Neutrophil (primary cell): ENCODE measurements around the gene MBIP.

Source experiments
- H3K27ac ChIP-seq: fragments of 200-600 bp; sonication (generic); 2 replicates; pipeline ENCODE4 v1.5.1; 2016; ENCODE audit warnings: mild to moderate bottlenecking, moderate library complexity
- H3K27me3 ChIP-seq: fragments of 200-600 bp; sonication (generic); 2 replicates; pipeline ENCODE4 v1.6.0; 2016; ENCODE audit warnings: mild to moderate bottlenecking
- H3K36me3 ChIP-seq: fragments of 200-600 bp; sonication (generic); 2 replicates; pipeline ENCODE4 v1.5.1; 2017
- H3K4me1 ChIP-seq, 2 experiments: fragments of 200-600 bp in 1 of 2; sonication (generic) in 1 of 2; 1 replicate in 1 of 2; 2 replicates in 1 of 2; pipeline versions ENCODE4 v1.5.1 to v1.6.1; 2013 to 2016; ENCODE audit warnings: low read depth in 1 of 2, low read length in 1 of 2, mild to moderate bottlenecking in 1 of 2, moderate library complexity in 1 of 2; ENCODE audit not compliant: control insufficient read depth in 1 of 2, insufficient read depth in 1 of 2
- H3K4me3 ChIP-seq, 2 experiments: fragments of 200-600 bp in 1 of 2; sonication (generic) in 1 of 2; 1 replicate in 1 of 2; 2 replicates in 1 of 2; pipeline ENCODE4 v1.5.1; 2013 to 2016; ENCODE audit warnings: low read depth in 1 of 2, low read length in 1 of 2, mild to moderate bottlenecking in 1 of 2, moderate library complexity in 1 of 2
- H3K9me3 ChIP-seq: fragments of 200-600 bp; sonication (generic); 2 replicates; pipeline ENCODE4 v1.5.1; 2016
- CTCF ChIP-seq: fragments of 200-600 bp; sonication (generic); IDR thresholded peaks from 2 replicates; pipeline ENCODE4 v1.5.1; 2016; ENCODE audit warnings: antibody characterized with exemption

Gene MBIP

GRCh38 chr14:36271939-36272907 is 48.2 kb downstream of the MBIP start:
- H3K4me1 ChIP-seq = no peaks in the 10 kb centered on the region

DNA sequence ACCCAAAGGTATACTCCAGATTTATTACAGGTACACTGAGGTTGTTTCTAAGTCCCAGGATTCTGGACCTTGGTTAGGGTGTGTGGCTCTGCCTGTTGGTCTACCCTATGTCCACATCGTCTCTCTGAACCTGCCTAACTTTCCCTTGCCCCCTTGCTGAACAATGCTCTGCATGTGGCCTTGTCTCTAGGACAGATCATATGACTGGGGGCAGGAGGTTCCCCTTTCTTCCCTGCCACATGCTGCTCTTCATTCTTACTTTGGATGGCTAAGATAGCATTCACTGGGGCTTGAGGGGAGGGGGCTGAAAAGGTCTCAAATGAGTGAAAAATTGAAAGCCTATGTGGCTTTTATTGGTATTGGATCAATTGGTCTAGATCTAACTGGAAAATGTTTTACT is 49.2 kb downstream of the MBIP start:
- H3K4me1 ChIP-seq = no peaks in the 10 kb centered on the region
- no peaks in the 10 kb centered on the region for H3K36me3 ChIP-seq
- no peaks in the 10 kb centered on the region for H3K9me3 ChIP-seq
- peaks cover 70% of the 10 kb centered on the region for H3K27me3 ChIP-seq
- no peak overlapping the region for H3K4me3 ChIP-seq
- no peak overlapping the region for H3K27ac ChIP-seq
- no peak for TF ChIP-seq CTCF

More at GRCh38 chr14:36271939-36272907, 48.2 kb downstream of the MBIP start:
- H3K4me3 ChIP-seq = no peak overlapping the region
- H3K36me3 ChIP-seq = no peaks in the 10 kb centered on the region
- no peak overlapping the region for H3K27ac ChIP-seq
- TF ChIP-seq CTCF = no peak
- no peaks in the 10 kb centered on the region for H3K9me3 ChIP-seq
- peaks cover 80% of the 10 kb centered on the region for H3K27me3 ChIP-seq

DNA sequence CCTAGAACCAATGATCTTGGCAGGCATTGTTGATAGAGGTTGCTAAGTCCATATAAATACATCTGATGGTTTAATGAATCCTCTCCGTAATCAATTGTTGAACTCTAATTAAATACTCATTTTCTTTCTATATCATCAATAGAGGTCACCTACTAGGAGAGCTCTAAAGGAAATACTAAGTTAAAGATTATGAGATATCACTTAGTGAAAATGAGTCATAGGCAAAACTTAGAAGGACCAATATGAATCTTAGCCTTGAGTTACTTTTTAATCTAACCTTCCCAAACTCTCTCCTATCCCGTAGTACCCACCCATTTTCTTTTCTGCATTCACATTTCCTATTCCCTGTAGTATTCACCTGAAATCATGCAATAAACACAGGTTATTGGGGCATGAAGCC is 50.2 kb downstream of the MBIP start:
- Histone ChIP-seq H3K4me1 (no peaks in the 10 kb centered on the region), H3K36me3 (no peaks in the 10 kb centered on the region), H3K27ac (no peak overlapping the region), H3K27me3 (peaks cover 63% of the 10 kb centered on the region), H3K4me3 (no peak overlapping the region), H3K9me3 (no peaks in the 10 kb centered on the region)
- TF ChIP-seq CTCF = no peak

DNA sequence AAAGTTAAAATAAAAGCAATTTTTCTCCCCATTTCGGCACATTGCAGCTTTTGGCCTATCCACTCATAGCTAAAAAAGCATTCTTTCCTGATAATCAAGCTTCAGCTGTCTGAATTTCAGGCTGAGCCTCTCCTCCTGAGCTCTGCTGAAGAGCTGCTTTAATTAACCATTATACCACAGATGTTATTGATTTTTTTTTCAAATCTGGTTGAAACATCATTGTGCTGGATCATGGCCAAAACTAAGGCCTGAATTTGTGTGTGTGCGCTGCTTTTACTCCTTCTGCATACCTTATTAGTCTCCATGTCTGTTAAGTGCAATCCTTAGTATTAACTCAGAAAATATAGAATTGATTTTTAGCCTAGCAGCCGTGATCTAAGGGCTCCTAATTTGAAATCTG is 52.3 kb downstream of the MBIP start:
- H3K36me3 ChIP-seq = no peaks in the 10 kb centered on the region
- no peak overlapping the region for H3K27ac ChIP-seq
- H3K4me3 ChIP-seq = no peak overlapping the region
- peaks cover 42% of the 10 kb centered on the region for H3K27me3 ChIP-seq
- H3K4me1 ChIP-seq = no peaks in the 10 kb centered on the region
- H3K9me3 ChIP-seq = no peaks in the 10 kb centered on the region
- no peak for TF ChIP-seq CTCF

DNA sequence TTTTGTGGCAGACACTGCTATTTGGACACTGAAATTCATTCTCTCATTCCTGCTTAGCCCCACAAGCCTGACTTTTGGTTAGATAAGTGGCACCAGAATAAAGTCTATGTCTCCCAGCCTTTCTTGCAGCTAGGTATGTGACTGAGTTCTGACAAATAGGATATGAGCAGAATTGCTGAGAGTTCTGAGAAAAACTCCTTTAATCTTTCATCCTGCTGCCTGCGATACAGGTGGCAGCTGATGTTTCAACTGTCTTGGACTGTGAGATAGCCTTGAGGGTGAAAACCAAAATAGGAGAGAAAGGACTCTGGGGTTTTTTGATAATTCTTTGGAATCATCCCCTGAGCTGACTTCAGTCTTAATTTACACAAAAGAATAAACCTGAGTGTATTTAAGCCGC is 55.8 kb downstream of the MBIP start:
- Histone ChIP-seq H3K4me3 (no peak overlapping the region), H3K9me3 (no peaks in the 10 kb centered on the region), H3K27me3 (peaks cover 7% of the 10 kb centered on the region), H3K27ac (no peak overlapping the region), H3K4me1 (no peaks in the 10 kb centered on the region), H3K36me3 (no peaks in the 10 kb centered on the region)
- TF ChIP-seq CTCF = no peak
